MM.1S (cell line): Measurements from ENCODE around the gene RNASEH1.

Experiments used
- DNase-seq: peaks from one replicate; pipeline ENCODE4 v3.0.0-alpha.2; 2015
- H2AFZ ChIP-seq: fragments of 300-600 bp; sonication (generic); 2 replicates; pipeline ENCODE4 v1.6.0; 2016; ENCODE audit warnings: antibody characterized with exemption, low read length
- H3F3A ChIP-seq: fragments of 300-600 bp; sonication (generic); 2 replicates; pipeline ENCODE4 v1.6.1; 2016; ENCODE audit warnings: mild to moderate bottlenecking, antibody characterized with exemption, low read length, moderate library complexity, mixed read lengths; ENCODE audit not compliant: insufficient read depth
- H3K27ac ChIP-seq: fragments of 300-600 bp; sonication (generic); 2 replicates; pipeline ENCODE4 v1.5.1; 2016; ENCODE audit warnings: mild to moderate bottlenecking, low read length
- H3K27me3 ChIP-seq: fragments of 300-600 bp; sonication (generic); replicated peaks from 2 replicates; pipeline ENCODE4 v1.6.0; 2016; ENCODE audit warnings: low read length; ENCODE audit not compliant: insufficient read depth
- H3K36me3 ChIP-seq: fragments of 300-600 bp; sonication (generic); replicated peaks from 2 replicates; pipeline ENCODE4 v1.6.1; 2016; ENCODE audit warnings: mild to moderate bottlenecking, low read length, mixed read lengths; ENCODE audit not compliant: insufficient read depth
- H3K4me1 ChIP-seq: fragments of 300-600 bp; sonication (generic); 2 replicates; pipeline ENCODE4 v1.6.1; 2016; ENCODE audit warnings: low read length, mixed read lengths
- H3K4me2 ChIP-seq: fragments of 300-600 bp; sonication (generic); 2 replicates; pipeline ENCODE4 v1.6.0; 2016; ENCODE audit warnings: low read depth, low read length
- H3K4me3 ChIP-seq: fragments of 300-600 bp; sonication (generic); 2 replicates; pipeline ENCODE4 v1.5.1; 2016; ENCODE audit warnings: low read length, mixed read lengths
- H3K79me2 ChIP-seq: fragments of 300-600 bp; sonication (generic); 2 replicates; pipeline ENCODE4 v1.6.1; 2016; ENCODE audit warnings: mixed run types, low read length, mixed read lengths
- H3K9ac ChIP-seq: fragments of 300-600 bp; sonication (generic); 2 replicates; pipeline ENCODE4 v1.6.1; 2016; ENCODE audit warnings: low read length, mixed read lengths
- H3K9me2 ChIP-seq: fragments of 300-600 bp; sonication (generic); replicated peaks from 2 replicates; pipeline ENCODE4 v1.6.1; 2016; ENCODE audit warnings: mild to moderate bottlenecking, low read length, mixed read lengths; ENCODE audit not compliant: insufficient read depth
- H3K9me3 ChIP-seq: fragments of 300-600 bp; sonication (generic); replicated peaks from 2 replicates; pipeline ENCODE4 v1.6.1; 2016; ENCODE audit warnings: mild to moderate bottlenecking, low read length, mixed read lengths; ENCODE audit not compliant: insufficient read depth
- H4K20me1 ChIP-seq: fragments of 300-600 bp; sonication (generic); 2 replicates; pipeline ENCODE4 v1.6.1; 2016; ENCODE audit warnings: mild to moderate bottlenecking, low read length, moderate library complexity, mixed read lengths; ENCODE audit not compliant: insufficient read depth
- EZH2 ChIP-seq: fragments of 300-600 bp; sonication (generic); optimal IDR thresholded peaks from 2 replicates; pipeline ENCODE3; 2017; ENCODE audit warnings: low read depth, mild to moderate bottlenecking, antibody characterized with exemption, low read length, mixed read lengths
- EZH2phosphoT487 ChIP-seq: fragments of 300-600 bp; sonication (generic); IDR thresholded peaks from 2 replicates; pipeline ENCODE4 v1.6.1; 2018; ENCODE audit warnings: antibody characterized with exemption, low read length
- TF ChIP-seq, protein P1 (sequence below): fragments of 300-600 bp; sonication (generic); IDR thresholded peaks from 2 replicates; pipeline ENCODE4 v1.5.1; 2016; ENCODE audit warnings: antibody characterized with exemption, low read length, mixed read lengths

RNASEH1 gene

DNA sequence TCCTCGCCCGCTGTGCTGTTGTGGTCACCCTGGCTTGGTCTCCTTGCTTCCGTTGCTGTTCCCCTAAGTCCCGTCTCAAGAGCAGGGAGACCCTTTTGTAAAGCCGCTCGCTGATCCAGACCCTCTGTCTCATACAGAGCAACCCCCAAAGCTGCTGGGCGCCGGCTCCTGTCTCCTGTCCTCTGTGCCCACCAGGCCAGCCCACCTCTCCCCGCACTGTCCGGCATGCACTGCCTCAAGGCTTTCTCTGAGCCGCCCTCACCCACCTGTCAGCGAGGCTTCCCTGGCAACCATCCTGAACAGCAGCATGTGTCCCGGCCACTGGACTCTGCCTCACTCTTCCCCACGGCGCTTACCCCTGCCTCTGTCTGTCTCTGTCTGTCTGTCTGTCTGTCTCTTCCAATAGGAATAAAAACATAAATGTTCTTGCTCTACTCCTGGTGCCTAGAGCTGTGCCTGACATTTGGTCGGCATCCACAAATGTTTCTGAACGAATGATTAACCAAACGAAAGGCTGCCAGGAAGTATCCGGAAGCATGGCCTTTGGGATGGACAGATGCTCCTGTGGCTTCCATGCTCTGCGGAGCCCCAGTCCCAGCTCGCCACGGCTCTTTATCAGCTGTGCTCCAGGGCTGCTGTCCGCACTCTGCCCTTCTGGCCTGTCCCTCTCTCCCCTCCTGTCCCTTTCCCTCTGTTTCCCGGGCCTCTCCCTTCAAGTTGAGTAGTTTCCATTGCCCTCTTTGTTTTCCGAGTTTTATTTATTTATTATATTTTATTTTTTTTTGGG lies 44.6 kb upstream of the RNASEH1 start:
- no peak overlapping the region for H3K27ac ChIP-seq
- H3K4me3 ChIP-seq = no peak overlapping the region
- TF ChIP-seq EZH2phosphoT487 (no peak), EZH2 (no peak)
- TF ChIP-seq, protein P1, sequence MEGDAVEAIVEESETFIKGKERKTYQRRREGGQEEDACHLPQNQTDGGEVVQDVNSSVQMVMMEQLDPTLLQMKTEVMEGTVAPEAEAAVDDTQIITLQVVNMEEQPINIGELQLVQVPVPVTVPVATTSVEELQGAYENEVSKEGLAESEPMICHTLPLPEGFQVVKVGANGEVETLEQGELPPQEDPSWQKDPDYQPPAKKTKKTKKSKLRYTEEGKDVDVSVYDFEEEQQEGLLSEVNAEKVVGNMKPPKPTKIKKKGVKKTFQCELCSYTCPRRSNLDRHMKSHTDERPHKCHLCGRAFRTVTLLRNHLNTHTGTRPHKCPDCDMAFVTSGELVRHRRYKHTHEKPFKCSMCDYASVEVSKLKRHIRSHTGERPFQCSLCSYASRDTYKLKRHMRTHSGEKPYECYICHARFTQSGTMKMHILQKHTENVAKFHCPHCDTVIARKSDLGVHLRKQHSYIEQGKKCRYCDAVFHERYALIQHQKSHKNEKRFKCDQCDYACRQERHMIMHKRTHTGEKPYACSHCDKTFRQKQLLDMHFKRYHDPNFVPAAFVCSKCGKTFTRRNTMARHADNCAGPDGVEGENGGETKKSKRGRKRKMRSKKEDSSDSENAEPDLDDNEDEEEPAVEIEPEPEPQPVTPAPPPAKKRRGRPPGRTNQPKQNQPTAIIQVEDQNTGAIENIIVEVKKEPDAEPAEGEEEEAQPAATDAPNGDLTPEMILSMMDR = no peak

DNA sequence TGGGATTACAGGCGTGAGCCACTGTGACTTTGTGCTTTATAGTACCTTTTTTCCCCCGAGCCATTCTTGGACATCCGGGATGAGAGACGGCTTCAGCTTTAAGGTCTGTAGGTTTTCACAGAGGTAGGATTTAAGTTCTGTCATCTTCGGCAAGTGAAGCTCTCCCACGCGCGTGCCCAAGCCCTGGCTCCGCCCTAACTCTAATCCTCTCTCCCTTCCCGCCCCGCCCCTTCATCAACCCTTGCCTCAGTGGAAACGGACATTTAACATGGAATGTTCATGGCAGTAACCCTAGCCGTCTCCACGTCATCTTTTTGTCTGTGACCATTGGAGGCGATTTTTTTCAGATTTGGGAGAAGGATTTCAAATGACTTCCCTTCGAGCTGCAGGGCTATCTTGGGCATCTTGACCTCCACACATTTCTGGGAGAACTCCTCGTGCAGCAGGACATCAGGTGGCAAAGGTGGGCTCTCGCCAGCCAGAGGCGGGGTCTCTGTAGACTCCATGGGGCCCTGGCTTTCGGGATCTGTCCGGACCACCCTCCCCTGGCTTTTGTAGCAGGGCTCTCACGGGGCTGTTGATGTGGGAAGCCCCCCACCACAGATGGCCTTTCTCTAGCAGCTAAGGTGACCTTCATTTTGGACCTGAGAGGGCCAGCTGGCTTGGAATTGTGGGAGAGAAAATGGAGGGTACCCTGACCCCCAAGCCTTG lies 43.6 kb upstream of the RNASEH1 start:
- no peaks in the 10 kb centered on the region for H4K20me1 ChIP-seq
- no peaks in the 10 kb centered on the region for H3K27me3 ChIP-seq
- no peaks in the 10 kb centered on the region for H3K4me1 ChIP-seq
- H3K9ac ChIP-seq = no peak overlapping the region
- no peaks in the 10 kb centered on the region for H3F3A ChIP-seq
- no peak overlapping the region for H3K27ac ChIP-seq
- no peaks in the 10 kb centered on the region for H3K9me2 ChIP-seq
- H3K36me3 ChIP-seq = no peaks in the 10 kb centered on the region
- no peak for DNase-seq
- H3K4me3 ChIP-seq = no peak overlapping the region
- H3K4me2 ChIP-seq = no peak overlapping the region
- no peak overlapping the region for H2AFZ ChIP-seq
- TF ChIP-seq, protein P1 = no peak
- no peak for TF ChIP-seq EZH2phosphoT487
- no peak for TF ChIP-seq EZH2
- H3K79me2 ChIP-seq = no peaks in the 10 kb centered on the region
- no peaks in the 10 kb centered on the region for H3K9me3 ChIP-seq

More for the DNA sequence above, 44.6 kb upstream of the RNASEH1 start:
- no peaks in the 10 kb centered on the region for H3K9me2 ChIP-seq
- H3K27me3 ChIP-seq = no peaks in the 10 kb centered on the region
- H3F3A ChIP-seq = no peaks in the 10 kb centered on the region
- H3K4me2 ChIP-seq = no peak overlapping the region
- no peaks in the 10 kb centered on the region for H4K20me1 ChIP-seq
- H3K9me3 ChIP-seq = no peaks in the 10 kb centered on the region
- H3K36me3 ChIP-seq = no peaks in the 10 kb centered on the region
- H2AFZ ChIP-seq = no peak overlapping the region
- DNase-seq = no peak
- no peaks in the 10 kb centered on the region for H3K4me1 ChIP-seq
- H3K9ac ChIP-seq = no peak overlapping the region
- no peaks in the 10 kb centered on the region for H3K79me2 ChIP-seq

DNA sequence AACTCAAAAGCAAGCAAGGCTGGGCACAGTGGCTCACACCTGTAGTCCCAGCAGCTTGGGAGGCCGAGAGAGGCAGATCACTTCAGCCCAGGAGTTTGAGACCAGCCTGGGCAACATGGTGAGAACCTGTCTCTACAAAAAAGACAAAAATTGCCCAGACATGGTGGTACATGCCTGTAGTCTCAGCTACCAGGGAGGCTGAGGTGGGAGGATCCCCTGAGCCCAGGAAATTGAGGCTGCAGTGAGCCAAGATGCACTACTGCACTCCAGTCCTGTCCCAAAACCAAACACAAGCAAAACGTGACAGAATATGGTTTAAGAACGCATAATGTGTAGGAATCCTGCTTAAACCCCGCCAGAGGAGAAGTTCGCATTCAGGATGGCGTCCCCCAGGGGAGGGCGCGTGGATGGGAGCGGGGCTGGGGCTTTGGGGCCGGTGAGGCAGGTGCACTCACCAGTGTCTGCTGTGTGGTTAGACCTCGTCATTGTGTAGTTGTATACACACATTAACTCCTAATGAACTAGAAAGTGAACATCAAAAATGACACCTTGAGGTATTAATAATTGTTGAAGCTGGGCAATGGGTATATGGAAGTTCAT lies 42.2 kb upstream of the RNASEH1 start:
- Histone ChIP-seq H3K9me2 (no peaks in the 10 kb centered on the region), H3K36me3 (no peaks in the 10 kb centered on the region), H3K9me3 (no peaks in the 10 kb centered on the region), H3K9ac (no peak overlapping the region), H4K20me1 (no peaks in the 10 kb centered on the region), H3K4me1 (no peaks in the 10 kb centered on the region), H3K79me2 (no peaks in the 10 kb centered on the region), H3F3A (no peaks in the 10 kb centered on the region), H3K27ac (no peak overlapping the region), H3K27me3 (no peaks in the 10 kb centered on the region), H2AFZ (no peak overlapping the region), H3K4me2 (no peak overlapping the region), H3K4me3 (no peak overlapping the region)
- DNase-seq = no peak
- TF ChIP-seq EZH2phosphoT487 (no peak), EZH2 (no peak)
- TF ChIP-seq, protein P1 = no peak
